GM12878 (cell line): ENCODE data around the gene NSMCE1. TPM values are rescaled to one million over a fixed set of nuclear protein-coding genes. Genes with fewer than 3 reads are reported as not detected.
A peak's percentile ranks its signal among the peaks of the same experiment; 100 is the strongest.

Experiments used
- ATAC-seq: fragments of 200-7000 bp; cut with Tn5 transposase; 3 replicates; pipeline ENCODE4 v1.9.1; 2020; ENCODE audit warnings: mild to moderate bottlenecking, moderate library complexity
- Bru-seq: library from RNA; stranded (reverse); fragments of 400-500 nt; gene quantifications from one replicate; lab custom pipeline; 2021; lab: Mats Ljungman, UMichigan
- BruChase-seq, 2 experiments: library from RNA; stranded (reverse); fragments of 400-500 nt; gene quantifications; one replicate each; lab custom pipeline; 2021; lab: Mats Ljungman, UMichigan
- BruUV-seq: library from RNA; stranded (reverse); fragments of 400-500 nt; replicated peaks from 2 replicates; lab custom pipeline; 2021; lab: Mats Ljungman, UMichigan
- CTCF ChIA-PET: fragments of 300-600 bp; sonication (Branson Sonifier 250); formaldehyde crosslinking; extraction: SDS; loops from one replicate; lab custom pipeline; 2021; ENCODE audit warnings: inconsistent platforms; lab: Yijun Ruan, JAX
- POLR2A ChIA-PET: fragments of 350-600 bp; formaldehyde crosslinking; extraction: SDS; loops from one replicate; lab custom pipeline; 2021; ENCODE audit warnings: inconsistent platforms; lab: Charles Lee
- RAD21 ChIA-PET: fragments of 300-600 bp; sonication (Branson Sonifier 250); formaldehyde crosslinking; loops from one replicate; lab custom pipeline; 2023; ENCODE audit warnings: antibody characterized with exemption; ENCODE audit not compliant: unreplicated experiment; lab: Charles Lee
- SMC1A ChIA-PET: fragments of 300-600 bp; sonication (Branson Sonifier 250); formaldehyde crosslinking; loops from one replicate; lab custom pipeline; 2023; ENCODE audit not compliant: unreplicated experiment, uncharacterized antibody; lab: Charles Lee
- DNase-seq: peaks from one replicate; pipeline ENCODE4 v3.0.0-alpha.2; 2011; ENCODE audit warnings: low read depth, low spot score
- FAIRE-seq: peaks from 3 replicates; lab custom pipeline; 2011; peaks lifted over from hg19 to GRCh38; lab: Jason Lieb, UNC
- H2AFZ ChIP-seq: 2 replicates; pipeline ENCODE4 v1.6.0; 2011; ENCODE audit warnings: low read depth, low read length, control low read depth; ENCODE audit not compliant: control insufficient read depth
- H3K27ac ChIP-seq: 2 replicates; pipeline ENCODE4 v1.5.1; 2011; ENCODE audit warnings: control low read depth; ENCODE audit not compliant: control insufficient read depth, insufficient read depth
- H3K27me3 ChIP-seq, 2 experiments: replicated peaks in 1 of 2; 2 replicates each; pipeline versions ENCODE4 v1.6.0 to v1.6.1; 2011; ENCODE audit warnings: low read length in 1 of 2; ENCODE audit not compliant: control insufficient read depth in 2 of 2, insufficient read depth in 2 of 2
- H3K36me3 ChIP-seq, 2 experiments: 2 replicates each; pipeline ENCODE4 v1.5.1; 2011; ENCODE audit warnings: low read length in 1 of 2; ENCODE audit not compliant: control insufficient read depth in 2 of 2, insufficient read depth in 2 of 2
- H3K4me1 ChIP-seq: 2 replicates; pipeline ENCODE4 v1.6.1; 2011; ENCODE audit warnings: mild to moderate bottlenecking, low read length, moderate library complexity, mixed read lengths; ENCODE audit not compliant: control insufficient read depth, insufficient read depth
- H3K4me2 ChIP-seq: 2 replicates; pipeline ENCODE4 v1.6.0; 2011; ENCODE audit warnings: control low read depth; ENCODE audit not compliant: control insufficient read depth, insufficient read depth
- H3K4me3 ChIP-seq: fragments of 200-600 bp; sonication (generic); 2 replicates; pipeline ENCODE4 v1.5.1; 2016
- H3K79me2 ChIP-seq: 2 replicates; pipeline ENCODE4 v1.6.0; 2011; ENCODE audit warnings: low read length; ENCODE audit not compliant: control insufficient read depth, insufficient read depth
- H3K9ac ChIP-seq: 2 replicates; pipeline ENCODE4 v1.8.0; 2011; ENCODE audit warnings: low read length, control low read depth, mixed read lengths; ENCODE audit not compliant: control insufficient read depth, insufficient read depth
- H3K9me3 ChIP-seq: replicated peaks from 3 replicates; pipeline ENCODE4 v1.5.1; 2011; ENCODE audit warnings: mild to moderate bottlenecking, low read length; ENCODE audit not compliant: control insufficient read depth, insufficient read depth
- H4K20me1 ChIP-seq: 2 replicates; pipeline ENCODE4 v1.6.0; 2011; ENCODE audit not compliant: control insufficient read depth, insufficient read depth
- CREB1 ChIP-seq: IDR thresholded peaks from 2 replicates; pipeline ENCODE4 v1.6.1; 2012; ENCODE audit warnings: low read depth, mild to moderate bottlenecking, inconsistent platforms
- IRF4 ChIP-seq: IDR thresholded peaks from 2 replicates; pipeline ENCODE4 v1.6.1; 2011; ENCODE audit warnings: low read depth, low read length
- LARP7 ChIP-seq: fragments of 450-650 bp; IDR thresholded peaks from 2 replicates; pipeline ENCODE4 v1.6.1; 2017; ENCODE audit warnings: mild to moderate bottlenecking
- POLR2A ChIP-seq: IDR thresholded peaks from 2 replicates; pipeline ENCODE4 v1.6.1; 2011; ENCODE audit warnings: low read depth, mild to moderate bottlenecking, low read length
- RB1 ChIP-seq: fragments of 450-650 bp; formaldehyde crosslinking; IDR thresholded peaks from 2 replicates; pipeline ENCODE4 v1.6.1; 2017; ENCODE audit warnings: mild to moderate bottlenecking, borderline replicate concordance
- RFX5 ChIP-seq: IDR thresholded peaks from 2 replicates; pipeline ENCODE4 v1.6.1; 2011; ENCODE audit warnings: low read depth, low read length, improper control_type of control experiment
- SMAD1 ChIP-seq: fragments of 450-650 bp; IDR thresholded peaks from 2 replicates; pipeline ENCODE4 v1.6.1; 2018; ENCODE audit warnings: mild to moderate bottlenecking, low read depth; ENCODE audit not compliant: partially characterized antibody
- STAT3 ChIP-seq: IDR thresholded peaks from 2 replicates; pipeline ENCODE4 v1.6.1; 2011; ENCODE audit warnings: low read depth, low read length, improper control_type of control experiment
- TARDBP ChIP-seq: IDR thresholded peaks from 2 replicates; pipeline ENCODE4 v1.6.1; 2016; ENCODE audit warnings: borderline replicate concordance
- ZNF622 ChIP-seq: fragments of 450-650 bp; IDR thresholded peaks from 2 replicates; pipeline ENCODE4 v1.6.1; 2017; ENCODE audit warnings: mild to moderate bottlenecking, inconsistent platforms
- ZSCAN29 ChIP-seq: fragments of 450-650 bp; IDR thresholded peaks from 2 replicates; pipeline ENCODE4 v1.6.1; 2017; ENCODE audit warnings: mild to moderate bottlenecking, moderate library complexity
- WGBS: methylation state at CpG from one replicate; pipeline ENCODE4 v1.1.6; 2016; ENCODE audit warnings: low lambda C conversion rate; ENCODE audit not compliant: insufficient replicate concordance, insufficient coverage; ENCODE audit errors: missing lambda C conversion rate; 5-methylcytosine and 5-hydroxymethylcytosine counted together
- in situ Hi-C: fragments of 300-500 bp; cut with MboI; formaldehyde crosslinking; loops from 9 replicates; pipeline ENCODE4 v1.14.3; 2018; ENCODE audit warnings: mixed read lengths
- intact Hi-C: fragments of 100-400 bp; cut with micrococcal nuclease; formaldehyde crosslinking; loops from one replicate; pipeline ENCODE4 v1.14.2; 2022; ENCODE audit not compliant: unreplicated experiment
- long read RNA-seq, 2 experiments: library from polyadenylated mRNA; unstranded; transcript quantifications; one replicate each; pipeline ENCODE4 v2.0.0, GENCODE V29; 2019 to 2020
- polyA minus RNA-seq, 3 experiments: library from RNA; depleted of rRNA, polyadenylated mRNA; stranded (reverse); fragments of >200 nt; gene quantifications; 2 replicates each; pipeline ENCODE4 v1.2.3, GENCODE V29; 2011
- polyA plus RNA-seq, 11 experiments: library from polyadenylated mRNA; depleted of rRNA in 4 of 11; unstranded in 6 of 11; stranded (reverse) in 5 of 11; fragments of >200 nt; fragmentation: Nextera tagmentation in 4 of 11; fragmentation: Illumina TruSeq in 1 of 11; extraction: Ambion mirVana in 4 of 11; extraction: Trizol in 1 of 11; gene quantifications; 1 replicate in 1 of 11; 2 replicates in 10 of 11; pipeline versions ENCODE4 v1.2.1 to v1.2.3, GENCODE V29; 2011 to 2016; ENCODE audit warnings: inconsistent platforms in 2 of 11, missing spikeins in 2 of 11, low read depth in 1 of 11
- total RNA-seq, 4 experiments: library from RNA; depleted of rRNA in 3 of 4; stranded (reverse); fragments of >200 nt in 3 of 4; fragmentation: Illumina TruSeq in 1 of 4; extraction: Trizol in 1 of 4; gene quantifications; 2 replicates each; pipeline versions ENCODE4 v1.2.1 to v1.2.3, GENCODE V29; 2013 to 2021
- TF ChIP-seq, protein P1 (sequence below): fragments of 450-650 bp; IDR thresholded peaks from 2 replicates; pipeline ENCODE4 v1.6.1; 2017; ENCODE audit warnings: borderline replicate concordance
- TF ChIP-seq, protein P2 (sequence below): IDR thresholded peaks from 2 replicates; pipeline ENCODE4 v1.6.1; 2011; ENCODE audit warnings: low read depth, mild to moderate bottlenecking, low read length, moderate library complexity, borderline replicate concordance; ENCODE audit errors: extremely low read depth
- TF ChIP-seq, protein P3 (sequence below): IDR thresholded peaks from 2 replicates; pipeline ENCODE4 v1.6.1; 2012; ENCODE audit warnings: low read length, inconsistent platforms

NSMCE1 gene, protein sequence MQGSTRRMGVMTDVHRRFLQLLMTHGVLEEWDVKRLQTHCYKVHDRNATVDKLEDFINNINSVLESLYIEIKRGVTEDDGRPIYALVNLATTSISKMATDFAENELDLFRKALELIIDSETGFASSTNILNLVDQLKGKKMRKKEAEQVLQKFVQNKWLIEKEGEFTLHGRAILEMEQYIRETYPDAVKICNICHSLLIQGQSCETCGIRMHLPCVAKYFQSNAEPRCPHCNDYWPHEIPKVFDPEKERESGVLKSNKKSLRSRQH
- total RNA-seq (2013; cell fraction: nucleolus; rRNA removed), result 24.2 and 43.2 TPM in 2 replicates
- total RNA-seq (2014; rRNA removed) (62.8 and 69.0 TPM in 2 replicates), total RNA-seq (2014; rRNA removed; fragmentation: Illumina TruSeq; extraction: Trizol) (63.8 and 66.7 TPM in 2 replicates), total RNA-seq (2021) (62.4 and 66.5 TPM in 2 replicates), polyA plus RNA-seq (2011; rRNA removed) (51.7 and 54.0 TPM in 2 replicates), polyA plus RNA-seq (2014; fragmentation: Illumina TruSeq; extraction: Trizol) (52.4 and 79.0 TPM in 2 replicates), polyA plus RNA-seq (2014; fragmentation: Nextera tagmentation; extraction: Ambion mirVana) (100 to 1,000 TPM; 168 to 214 TPM), polyA plus RNA-seq (2014; rRNA removed) (59.4 and 62.6 TPM in 2 replicates), polyA plus RNA-seq (2016; fragmentation: Nextera tagmentation; extraction: Ambion mirVana) (100 to 1,000 TPM; 110 to 120 TPM), polyA minus RNA-seq (2011; rRNA and poly(A)+ RNA removed) (39.8 and 45.0 TPM in 2 replicates), Bru-seq, nascent RNA (percentile 57 among the genes with signal in this experiment), BruChase-seq, experiment 1, labeled RNA remaining after a 6-hour chase (percentile 57 among the genes with signal in this experiment), BruChase-seq, experiment 2, labeled RNA remaining after a 2-hour chase (percentile 51 among the genes with signal in this experiment)
- polyA plus RNA-seq (2011; ENCODE audit: low read depth), result 55.0 TPM
- 47.5 and 49.5 TPM in 2 replicates for polyA plus RNA-seq (2011; cell fraction: cytosol; rRNA removed)
- 22.6 and 25.4 TPM in 2 replicates for polyA plus RNA-seq (2011; cell fraction: nucleus; rRNA removed)
- polyA plus RNA-seq (2012), result 68.4 and 73.3 TPM in 2 replicates
- polyA minus RNA-seq (2011; cell fraction: cytosol; rRNA and poly(A)+ RNA removed), result 11.5 and 16.8 TPM in 2 replicates
- polyA minus RNA-seq (2011; cell fraction: nucleus; rRNA and poly(A)+ RNA removed), result 16.3 and 23.2 TPM in 2 replicates
- long read RNA-seq, experiment 1, transcript NSMCE1-201 (8 exons, 1,067 nt), result major isoform, 33 of 39 reads
- long read RNA-seq, experiment 1, partial matches to known transcripts, result 1 of 39 reads
- long read RNA-seq, experiment 1, other reads (novel, unspliced or antisense), result 5 of 39 reads
- long read RNA-seq, experiment 2, transcript NSMCE1-201 (8 exons, 1,067 nt), result major isoform, 203 of 239 reads
- long read RNA-seq, experiment 2, partial matches to known transcripts, result 5 of 239 reads
- long read RNA-seq, experiment 2, other reads (novel, unspliced or antisense), result 27 of 239 reads

DNA sequence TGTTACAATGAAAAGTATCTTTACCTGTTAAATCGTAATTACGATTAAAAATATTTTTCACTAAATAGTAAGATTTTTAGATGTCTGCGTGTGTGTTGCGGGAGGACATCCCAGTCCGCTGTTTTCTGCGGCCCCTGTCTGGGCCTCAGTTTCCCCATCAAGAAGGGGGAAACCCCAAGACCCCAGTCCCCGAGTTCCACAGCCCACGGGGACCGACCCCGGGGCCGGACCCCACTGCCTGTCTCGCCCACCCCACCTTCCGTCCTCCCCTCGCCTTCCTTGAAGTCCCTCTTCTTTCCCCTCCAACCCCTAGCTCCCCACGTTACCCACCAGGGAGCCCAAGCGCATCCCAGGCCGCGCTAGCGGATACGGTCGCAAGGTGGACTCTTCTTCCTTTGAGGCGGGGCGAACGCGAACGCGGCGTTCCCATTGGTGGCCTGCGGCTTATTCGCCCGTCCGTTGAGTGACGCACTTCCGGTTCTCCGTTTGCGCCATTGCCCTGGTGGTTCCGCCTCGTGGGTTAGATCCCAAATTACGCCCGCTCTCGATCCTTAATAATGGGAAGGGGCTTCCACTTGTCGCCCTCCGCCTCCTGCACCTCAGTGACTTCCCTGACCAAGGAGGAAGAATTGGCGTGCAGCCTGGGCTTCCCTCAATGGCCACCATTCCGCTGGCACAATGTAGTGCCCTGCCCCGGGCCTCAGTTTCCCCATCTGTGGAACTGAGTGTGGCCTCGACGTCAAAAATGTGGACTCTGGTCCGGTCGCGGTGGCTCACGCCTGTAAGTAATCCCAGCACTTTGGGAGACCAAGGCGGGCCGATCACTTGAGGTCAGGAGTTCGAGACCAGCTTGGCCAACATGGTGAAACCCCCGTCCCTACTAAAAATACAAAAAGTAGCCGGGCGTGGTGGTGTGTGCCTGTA lies at the start of gene NSMCE1:
NSMCE1 (minus strand) TSS at position 397 of the 924 bp plus-strand sequence. CDS start 11,202 bp downstream, outside the sequence.
- peaks cover 4% of the 10 kb centered on the region for H3K4me1 ChIP-seq
- SMC1A ChIA-PET, result interaction anchor here (0.6 to 12.4 kb wide), 5 partner anchors 11 to 188 kb away, joined by 3 to 178 read pairs (median 22); no protein-coding TSS in a partner anchor
- H2AFZ ChIP-seq, result peak within 1 kb of the TSS; percentile 83
- intact Hi-C loops (loop anchor here (5.0 kb wide), 1 partner anchor 49 kb away; no protein-coding TSS in a partner anchor), in situ Hi-C loops (no loop called here)
- peak; percentile 95 for ATAC-seq
- TSS peak; percentile 98 for BruUV-seq
- peak; percentile 84 for DNase-seq
- RAD21 ChIA-PET, result interaction anchor here (0.6 to 8.9 kb wide), 10 partner anchors 9 to 136 kb away, joined by 3 to 105 read pairs (median 3); partner anchors contain the start of gene KDM8
- peaks cover 0 to 3% of the 10 kb centered on the region in 2 experiments; a peak in 1 of 4 replicates for H3K36me3 ChIP-seq
- H3K4me2 ChIP-seq, result peak within 1 kb of the TSS; percentile 84
- peak within 1 kb of the TSS; percentile 81 for H3K4me3 ChIP-seq
- no peaks in the 10 kb centered on the region for H3K9me3 ChIP-seq
- WGBS, result 4% methylated on average over 57 of the region's 58 CpGs
- CTCF ChIA-PET, result interaction anchor here (1.1 to 10.7 kb wide), 7 partner anchors 8 to 99 kb away, joined by 3 to 121 read pairs (median 4); no protein-coding TSS in a partner anchor
- POLR2A ChIA-PET, result interaction anchor here (1.0 to 2.4 kb wide), 8 partner anchors 8 to 136 kb away, joined by 3 to 14 read pairs (median 6); partner anchors contain the start of gene KDM8
- peak within 1 kb of the TSS; percentile 76 for H3K9ac ChIP-seq
- H3K79me2 ChIP-seq, result peaks cover 7% of the 10 kb centered on the region
- peak; percentile 73 for FAIRE-seq
- H4K20me1 ChIP-seq, result no peaks in the 10 kb centered on the region
- peak within 1 kb of the TSS; percentile 79 for H3K27ac ChIP-seq
- H3K27me3 ChIP-seq, result no peaks in the 10 kb centered on the region
- TF ChIP-seq ZSCAN29 (no peak), STAT3 (no peak), POLR2A (peak; percentile 96), TARDBP (no peak; the same call in 1 of the 2 replicates), ZNF622 (no peak), RB1 (0 out of 2 replicates have a peak, but pooled peaks have one; percentile 27), CREB1 (peak; percentile 95), IRF4 (peak; percentile 50; the same call in 1 of the 2 replicates), SMAD1 (peak; percentile 61), RFX5 (0 out of 2 replicates have a peak, but pooled peaks have one; percentile 32), LARP7 (peak; percentile 40; the same call in 1 of the 2 replicates)
- TF ChIP-seq, protein P1, sequence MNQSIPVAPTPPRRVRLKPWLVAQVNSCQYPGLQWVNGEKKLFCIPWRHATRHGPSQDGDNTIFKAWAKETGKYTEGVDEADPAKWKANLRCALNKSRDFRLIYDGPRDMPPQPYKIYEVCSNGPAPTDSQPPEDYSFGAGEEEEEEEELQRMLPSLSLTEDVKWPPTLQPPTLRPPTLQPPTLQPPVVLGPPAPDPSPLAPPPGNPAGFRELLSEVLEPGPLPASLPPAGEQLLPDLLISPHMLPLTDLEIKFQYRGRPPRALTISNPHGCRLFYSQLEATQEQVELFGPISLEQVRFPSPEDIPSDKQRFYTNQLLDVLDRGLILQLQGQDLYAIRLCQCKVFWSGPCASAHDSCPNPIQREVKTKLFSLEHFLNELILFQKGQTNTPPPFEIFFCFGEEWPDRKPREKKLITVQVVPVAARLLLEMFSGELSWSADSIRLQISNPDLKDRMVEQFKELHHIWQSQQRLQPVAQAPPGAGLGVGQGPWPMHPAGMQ, result no peak
- TF ChIP-seq, protein P2, sequence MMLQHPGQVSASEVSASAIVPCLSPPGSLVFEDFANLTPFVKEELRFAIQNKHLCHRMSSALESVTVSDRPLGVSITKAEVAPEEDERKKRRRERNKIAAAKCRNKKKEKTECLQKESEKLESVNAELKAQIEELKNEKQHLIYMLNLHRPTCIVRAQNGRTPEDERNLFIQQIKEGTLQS, result no peak
- TF ChIP-seq, protein P3, sequence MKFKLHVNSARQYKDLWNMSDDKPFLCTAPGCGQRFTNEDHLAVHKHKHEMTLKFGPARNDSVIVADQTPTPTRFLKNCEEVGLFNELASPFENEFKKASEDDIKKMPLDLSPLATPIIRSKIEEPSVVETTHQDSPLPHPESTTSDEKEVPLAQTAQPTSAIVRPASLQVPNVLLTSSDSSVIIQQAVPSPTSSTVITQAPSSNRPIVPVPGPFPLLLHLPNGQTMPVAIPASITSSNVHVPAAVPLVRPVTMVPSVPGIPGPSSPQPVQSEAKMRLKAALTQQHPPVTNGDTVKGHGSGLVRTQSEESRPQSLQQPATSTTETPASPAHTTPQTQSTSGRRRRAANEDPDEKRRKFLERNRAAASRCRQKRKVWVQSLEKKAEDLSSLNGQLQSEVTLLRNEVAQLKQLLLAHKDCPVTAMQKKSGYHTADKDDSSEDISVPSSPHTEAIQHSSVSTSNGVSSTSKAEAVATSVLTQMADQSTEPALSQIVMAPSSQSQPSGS, result no peak
